HG03460 (cell line): ENCODE data around the gene LRRC58.

Experiments used
- ATAC-seq: cut with Tn5 transposase; IDR thresholded peaks from one replicate; pipeline ENCODE4 v1.9.1; 2021; ENCODE audit not compliant: unreplicated experiment

The LRRC58 gene

DNA sequence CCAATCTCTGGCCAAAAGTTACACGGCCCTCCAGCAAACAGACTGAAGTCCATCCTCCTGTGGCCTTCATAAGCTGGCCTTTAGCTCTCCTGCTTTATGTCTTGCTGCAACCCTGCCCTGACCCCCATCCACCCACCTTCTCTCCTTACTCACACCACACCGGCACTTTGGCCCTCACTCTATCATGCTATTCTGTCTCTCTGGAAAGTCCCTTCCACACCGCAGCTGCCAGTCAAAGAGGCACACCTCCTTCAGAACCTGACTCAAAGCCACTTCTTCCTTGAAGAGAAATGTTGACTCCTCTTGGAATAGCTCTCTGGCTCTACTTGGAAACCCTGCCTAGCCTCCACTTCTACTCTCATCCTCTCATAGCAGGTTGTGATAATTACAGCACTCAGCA lies 68.6 kb downstream of the LRRC58 start:
- ATAC-seq: no peak

DNA sequence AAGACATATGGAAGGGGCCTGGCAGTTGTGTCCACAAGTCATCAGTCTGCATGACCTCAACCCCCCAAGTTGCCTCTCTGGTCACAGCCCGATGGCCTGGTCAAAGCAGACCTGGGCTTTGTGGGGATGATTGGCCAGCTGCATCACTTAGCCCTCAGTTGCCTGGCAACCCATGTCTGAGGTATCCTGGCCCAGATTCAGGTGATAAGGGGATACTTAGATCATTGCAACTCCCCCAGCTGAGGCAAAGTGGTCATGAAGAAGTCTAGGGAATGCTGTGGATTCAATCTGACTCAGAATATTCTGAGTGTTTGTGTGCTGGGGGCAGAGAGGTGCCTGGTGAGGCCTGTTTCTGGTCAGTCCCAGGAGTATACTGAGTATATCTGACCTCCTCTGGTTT lies 69.1 kb downstream of the LRRC58 start:
- no peak for ATAC-seq

DNA sequence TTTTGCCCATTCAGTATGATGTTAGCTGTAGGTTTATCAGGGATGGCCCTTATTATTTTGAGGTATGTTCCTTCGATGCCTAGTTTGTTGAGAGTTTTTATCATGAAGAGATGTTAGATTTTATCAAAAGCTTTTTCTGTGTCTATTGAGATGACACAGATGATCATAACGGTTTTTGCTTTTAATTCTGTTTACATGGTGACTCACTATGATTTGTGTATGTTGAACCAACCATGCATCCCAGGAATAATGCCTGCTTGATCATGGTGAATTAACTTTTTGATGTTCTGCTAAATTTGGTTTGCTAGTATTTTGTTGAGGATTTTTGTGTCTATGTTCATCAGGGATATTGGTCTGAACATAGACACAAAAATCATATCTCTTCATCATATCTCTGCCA lies 72.4 kb downstream of the LRRC58 start:
- no peak for ATAC-seq

DNA sequence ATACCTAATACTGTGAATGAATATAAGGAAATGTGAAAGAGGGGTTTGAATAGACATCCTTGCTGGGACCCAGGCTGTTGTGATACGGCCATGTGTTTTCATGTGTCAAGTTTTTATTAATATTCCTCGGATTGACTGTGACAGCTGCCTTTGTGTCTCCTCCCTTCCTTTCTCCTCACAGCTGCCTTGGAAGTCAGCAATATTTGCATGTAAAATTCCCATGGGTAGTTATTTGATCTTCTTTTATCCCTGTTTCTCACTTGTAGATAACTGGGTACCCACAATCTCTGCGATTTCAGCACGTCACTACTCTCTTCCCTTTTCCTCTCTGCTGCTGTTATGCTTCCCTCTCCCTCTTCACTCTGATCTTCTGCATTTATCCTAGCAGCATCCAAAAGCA lies 73.5 kb downstream of the LRRC58 start:
- ATAC-seq: no peak

DNA sequence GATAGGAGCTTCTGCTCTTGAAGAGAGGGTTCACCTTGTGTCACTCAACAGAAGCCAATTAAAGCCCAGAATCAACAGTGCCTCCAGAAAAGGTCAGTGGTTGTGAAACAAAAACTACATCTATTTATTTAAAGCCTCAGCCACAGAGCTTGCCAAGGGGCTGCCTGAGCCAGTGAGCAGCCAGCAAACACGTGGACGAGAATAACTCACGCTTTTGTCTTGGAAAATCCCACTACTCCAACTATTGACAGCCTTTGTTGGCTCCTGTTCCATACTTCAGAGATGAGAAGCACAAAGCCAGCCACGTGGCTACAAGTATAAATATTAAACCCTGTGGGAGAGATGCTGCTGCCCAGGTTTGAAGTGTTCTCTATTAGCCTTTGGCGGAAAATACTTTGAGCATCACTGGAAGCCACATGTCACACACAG lies 74.4 kb downstream of the LRRC58 start:
- no peak for ATAC-seq
